A549 (cell line): Measurements from ENCODE around the gene XPNPEP3. TPM values are rescaled to one million over a fixed set of nuclear protein-coding genes. Genes with fewer than 3 reads are reported as not detected.

Experiments
- ATAC-seq, 2 experiments: fragments of 200-7000 bp in 1 of 2; fragments of >200 bp in 1 of 2; cut with Nextera tagmentation in 1 of 2; cut with Tn5 transposase in 1 of 2; 3 replicates each; pipeline versions ENCODE4 v1.8.0 to v1.9.1; 2018 to 2020; ENCODE audit warnings: mild to moderate bottlenecking in 1 of 2, moderate library complexity in 1 of 2
- CTCF ChIA-PET: fragments of 300-600 bp; sonication (Branson Sonifier 250); formaldehyde crosslinking; extraction: SDS; loops from one replicate; lab custom pipeline; 2021; ENCODE audit warnings: antibody characterized with exemption, inconsistent platforms; lab: Yijun Ruan, JAX
- POLR2A ChIA-PET: fragments of 350-600 bp; formaldehyde crosslinking; extraction: SDS; loops from one replicate; lab custom pipeline; 2021; ENCODE audit warnings: antibody characterized with exemption, inconsistent platforms; lab: Yijun Ruan, JAX
- DNase-seq, 2 experiments: peaks; one replicate each; pipeline versions ENCODE4 v3.0.0 to v3.0.0-alpha.2; 2011 to 2016; ENCODE audit warnings: low read depth in 1 of 2, low spot score in 1 of 2
- FAIRE-seq: peaks from 2 replicates; lab custom pipeline; 2011; peaks lifted over from hg19 to GRCh38; lab: Jason Lieb, UNC
- H3K27ac ChIP-seq, 2 experiments: fragments of >200 bp; sonication (Bioruptor Twin); formaldehyde crosslinking; 3 replicates each; pipeline ENCODE4 v1.5.1; 2016 to 2017
- H3K4me1 ChIP-seq: fragments of >200 bp; sonication (Bioruptor Twin); formaldehyde crosslinking; 3 replicates; pipeline ENCODE4 v1.6.1; 2016
- H3K4me2 ChIP-seq: fragments of >200 bp; sonication (Bioruptor Twin); formaldehyde crosslinking; 3 replicates; pipeline ENCODE4 v1.6.1; 2016
- H3K4me3 ChIP-seq: fragments of >200 bp; sonication (Bioruptor Twin); formaldehyde crosslinking; 3 replicates; pipeline ENCODE4 v1.5.1; 2016
- H3K9me3 ChIP-seq: fragments of >200 bp; sonication (Bioruptor Twin); formaldehyde crosslinking; 3 replicates; pipeline ENCODE4 v1.6.1; 2016
- ATOH8 ChIP-seq: fragments of 250-450 bp; sonication (Bioruptor Pico); IDR thresholded peaks from 2 replicates; pipeline ENCODE4 v1.5.0; 2020; ENCODE audit warnings: low read depth, mild to moderate bottlenecking, moderate library complexity
- BHLHE40 ChIP-seq: IDR thresholded peaks from 2 replicates; pipeline ENCODE4 v1.6.1; 2012; ENCODE audit warnings: low read depth, low read length, inconsistent platforms
- CBX8 ChIP-seq: fragments of 200-600 bp; sonication (generic); IDR thresholded peaks from 2 replicates; pipeline ENCODE4 v1.6.1; 2016
- CEBPB ChIP-seq, 2 experiments: fragments of >200 bp in 1 of 2; sonication (Bioruptor Twin) in 1 of 2; formaldehyde crosslinking in 1 of 2; IDR thresholded peaks; 2 replicates each; pipeline ENCODE4 v1.6.1; 2012 to 2016
- CHD2 ChIP-seq: fragments of 150-350 bp; IDR thresholded peaks from 2 replicates; pipeline ENCODE4 v1.6.1; 2014; ENCODE audit warnings: low read length; ENCODE audit not compliant: partially characterized antibody
- CHD4 ChIP-seq: fragments of 200-600 bp; sonication (generic); IDR thresholded peaks from 2 replicates; pipeline ENCODE4 v1.6.1; 2016; ENCODE audit warnings: antibody characterized with exemption, mild to moderate bottlenecking, borderline replicate concordance
- EHMT2 ChIP-seq: fragments of 200-600 bp; sonication (generic); IDR thresholded peaks from 2 replicates; pipeline ENCODE4 v1.6.1; 2016; ENCODE audit warnings: antibody characterized with exemption, low read depth, mild to moderate bottlenecking, moderate library complexity
- EP300 ChIP-seq, 2 experiments: fragments of >200 bp; sonication (Bioruptor Twin); formaldehyde crosslinking; IDR thresholded peaks; 2 replicates in 1 of 2; 3 replicates in 1 of 2; pipeline ENCODE4 v1.6.1; 2016 to 2017
- ESRRA ChIP-seq: fragments of 150-350 bp; IDR thresholded peaks from 2 replicates; pipeline ENCODE4 v1.6.1; 2014; ENCODE audit warnings: mild to moderate bottlenecking, low read length, borderline replicate concordance
- HDAC2 ChIP-seq: fragments of 200-600 bp; sonication (generic); IDR thresholded peaks from 2 replicates; pipeline ENCODE4 v1.6.1; 2016
- HEYL ChIP-seq: fragments of 250-450 bp; sonication (Bioruptor Pico); IDR thresholded peaks from 2 replicates; pipeline ENCODE4 v1.8.0; 2021; ENCODE audit warnings: mild to moderate bottlenecking, moderate library complexity
- HOXB5 ChIP-seq: fragments of 250-450 bp; sonication (Bioruptor Pico); IDR thresholded peaks from 2 replicates; pipeline ENCODE4 v1.5.0; 2020; ENCODE audit warnings: mild to moderate bottlenecking, moderate library complexity
- KDM1A ChIP-seq: fragments of 200-600 bp; sonication (generic); IDR thresholded peaks from 2 replicates; pipeline ENCODE4 v1.6.1; 2016; ENCODE audit warnings: low read depth, mild to moderate bottlenecking
- MAZ ChIP-seq: fragments of 150-350 bp; IDR thresholded peaks from 2 replicates; pipeline ENCODE4 v1.6.1; 2014; ENCODE audit warnings: antibody characterized with exemption, low read depth, low read length, borderline replicate concordance
- MYC ChIP-seq: IDR thresholded peaks from 2 replicates; pipeline ENCODE4 v1.6.1; 2012; ENCODE audit warnings: mild to moderate bottlenecking, inconsistent platforms, low read length, improper control_type of control experiment, borderline replicate concordance
- NFE2L2 ChIP-seq: fragments of 150-350 bp; conservative IDR thresholded peaks from 2 replicates; pipeline ENCODE4 v1.6.1; 2014; ENCODE audit warnings: low read length
- POLR2A ChIP-seq: IDR thresholded peaks from 2 replicates; pipeline ENCODE4 v1.6.1; 2012; ENCODE audit warnings: mild to moderate bottlenecking, low read length
- RAD21 ChIP-seq, 2 experiments: fragments of >200 bp in 1 of 2; sonication (Bioruptor Twin) in 1 of 2; formaldehyde crosslinking in 1 of 2; IDR thresholded peaks in 1 of 2; conservative IDR thresholded peaks in 1 of 2; 2 replicates in 1 of 2; 3 replicates in 1 of 2; pipeline ENCODE4 v1.6.1; 2012 to 2018; ENCODE audit warnings: inconsistent platforms in 1 of 2
- RARB ChIP-seq: fragments of 250-450 bp; sonication (Bioruptor Pico); IDR thresholded peaks from 2 replicates; pipeline ENCODE4 v1.8.0; 2021; ENCODE audit warnings: mild to moderate bottlenecking, moderate library complexity
- RCOR1 ChIP-seq: fragments of 150-350 bp; IDR thresholded peaks from 2 replicates; pipeline ENCODE4 v1.6.1; 2014; ENCODE audit warnings: antibody characterized with exemption, low read length, low read depth
- RFX5 ChIP-seq: fragments of 450-650 bp; IDR thresholded peaks from 2 replicates; pipeline ENCODE4 v1.7.1; 2014; ENCODE audit warnings: antibody characterized with exemption, mild to moderate bottlenecking, moderate library complexity
- RNF2 ChIP-seq: fragments of 200-600 bp; sonication (generic); IDR thresholded peaks from 2 replicates; pipeline ENCODE4 v1.6.1; 2016; ENCODE audit warnings: low read depth, mild to moderate bottlenecking, antibody characterized with exemption, moderate library complexity, borderline replicate concordance
- SMC3 ChIP-seq: fragments of >200 bp; sonication (Bioruptor Twin); formaldehyde crosslinking; IDR thresholded peaks from 3 replicates; pipeline ENCODE4 v1.6.1; 2018; ENCODE audit warnings: inconsistent platforms
- SREBF2 ChIP-seq: fragments of 450-650 bp; IDR thresholded peaks from 2 replicates; pipeline ENCODE4 v1.6.1; 2014; ENCODE audit warnings: mild to moderate bottlenecking, moderate library complexity
- TFCP2L1 ChIP-seq: fragments of 250-450 bp; sonication (Bioruptor Pico); IDR thresholded peaks from 2 replicates; pipeline ENCODE4 v1.5.0; 2021; ENCODE audit warnings: mild to moderate bottlenecking
- TP53 ChIP-seq: fragments of 250-450 bp; sonication (Bioruptor Pico); IDR thresholded peaks from 2 replicates; pipeline ENCODE4 v1.5.0; 2021; ENCODE audit warnings: mild to moderate bottlenecking, moderate library complexity
- ZFP36 ChIP-seq: fragments of 450-650 bp; IDR thresholded peaks from 2 replicates; pipeline ENCODE4 v1.6.1; 2014; ENCODE audit warnings: borderline replicate concordance; ENCODE audit not compliant: partially characterized antibody
- ZSCAN20 ChIP-seq: fragments of 250-450 bp; sonication (Bioruptor Pico); IDR thresholded peaks from 2 replicates; pipeline ENCODE4 v1.8.0; 2022; ENCODE audit warnings: mild to moderate bottlenecking, moderate library complexity
- WGBS: methylation state at CpG from one replicate; pipeline ENCODE4 v1.1.6; 2017; ENCODE audit errors: missing lambda C conversion rate; 5-methylcytosine and 5-hydroxymethylcytosine counted together
- polyA plus RNA-seq, 4 experiments: library from polyadenylated mRNA; depleted of rRNA in 3 of 4; stranded (reverse); fragments of >200 nt; fragmentation: RNase III in 1 of 4; extraction: RNeasy Plus Mini Kit Qiagen cat#74134 plus additional on column Dnase treatment in 1 of 4; gene quantifications; 2 replicates in 3 of 4; 3 replicates in 1 of 4; pipeline ENCODE4 v1.2.3, GENCODE V29; 2011 to 2017
- TF ChIP-seq, protein P1 (sequence below): fragments of >200 bp; sonication (Bioruptor Twin); formaldehyde crosslinking; IDR thresholded peaks from 2 replicates; pipeline ENCODE4 v1.6.1; 2016

Gene XPNPEP3
- polyA plus RNA-seq, 2 of the 4 experiments (the other 2 are of a cell fraction) = 12.7 to 23.3 TPM

GRCh38 chr22:40874016-40874415 is 17.1 kb downstream of the XPNPEP3 start:
- FAIRE-seq (no peak), ATAC-seq (no peak), DNase-seq (no peak)
- H3K4me1 ChIP-seq = no peaks in the 10 kb centered on the region
- TF ChIP-seq KDM1A = no peak
- no peak for TF ChIP-seq ESRRA
- TF ChIP-seq SMC3 = no peak
- no peak for TF ChIP-seq HDAC2
- no peak for TF ChIP-seq EP300 (IDR thresholded peaks at IDR 0.05)
- no peak for TF ChIP-seq CBX8
- no peak for TF ChIP-seq CHD4
- no peak for TF ChIP-seq CEBPB (IDR thresholded peaks at IDR 0.05)
- no peak for TF ChIP-seq MYC
- TF ChIP-seq SREBF2 = no peak
- no peak for TF ChIP-seq CHD2
- no peak for TF ChIP-seq HEYL (CRISPR knock-in tag)
- no peak for TF ChIP-seq RAD21 (conservative IDR thresholded peaks at IDR 0.05 in 1 of 2, IDR thresholded peaks at IDR 0.05 in 1 of 2)
- TF ChIP-seq RCOR1 = no peak
- TF ChIP-seq HOXB5 = no peak
- 93% methylated on average over 3 of the region's 3 CpGs for WGBS
- no peak overlapping the region for H3K4me2 ChIP-seq
- no peak overlapping the region for H3K27ac ChIP-seq
- ChIA-PET CTCF (interaction anchor here (1.1 kb wide), 1 partner anchor 25 kb away, joined by 3 read pairs; no protein-coding TSS in a partner anchor), POLR2A (interaction anchor here (1.1 kb wide), 1 partner anchor 17 kb away, joined by 3 read pairs; the partner anchor contains the start of gene XPNPEP3)
- no peak overlapping the region for H3K4me3 ChIP-seq
- no peaks in the 10 kb centered on the region for H3K9me3 ChIP-seq

DNA sequence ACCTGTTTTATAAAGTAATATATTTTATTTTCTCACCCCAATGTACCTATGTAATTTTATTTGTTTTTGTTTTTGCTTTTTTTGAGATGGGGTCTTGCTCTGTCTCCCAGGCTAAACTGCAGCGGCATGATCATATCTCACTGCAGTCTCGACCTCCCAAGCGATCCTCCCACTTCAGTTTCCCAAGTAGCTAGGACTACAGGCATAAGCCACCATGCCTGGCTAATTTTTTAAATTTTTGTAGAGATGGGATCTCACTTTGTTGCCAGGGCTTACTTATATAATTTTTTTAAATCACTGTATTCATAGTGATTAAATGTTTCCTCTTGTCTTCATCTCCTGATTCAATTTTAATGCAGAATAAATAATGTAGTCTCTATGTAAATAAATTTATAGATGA is 18.2 kb downstream of the XPNPEP3 start:
- ChIA-PET POLR2A (interaction anchor here (0.6 kb wide), 1 partner anchor 18 kb away, joined by 4 read pairs; the partner anchor contains the start of gene XPNPEP3), CTCF (no interaction called here)
- no peak for TF ChIP-seq ESRRA
- no peak for TF ChIP-seq RARB (CRISPR knock-in tag)
- TF ChIP-seq NFE2L2 = no peak
- no peak for TF ChIP-seq RCOR1
- TF ChIP-seq BHLHE40 = no peak
- no peak for TF ChIP-seq SREBF2
- H3K4me3 ChIP-seq = no peak overlapping the region
- no peak for FAIRE-seq
- no peak overlapping the region for H3K27ac ChIP-seq
- 96% methylated on average over 3 of the region's 3 CpGs for WGBS
- DNase-seq = no peak
- ATAC-seq = no peak
- no peak overlapping the region for H3K4me2 ChIP-seq
- H3K9me3 ChIP-seq = no peaks in the 10 kb centered on the region
- H3K4me1 ChIP-seq = no peaks in the 10 kb centered on the region

- 77% methylated on average over 1 of the region's 1 CpG for WGBS
- Histone ChIP-seq H3K4me3 (no peak overlapping the region), H3K4me2 (no peak overlapping the region), H3K27ac (no peak overlapping the region), H3K4me1 (no peaks in the 10 kb centered on the region), H3K9me3 (no peaks in the 10 kb centered on the region)
- no peak for ATAC-seq
- ChIA-PET POLR2A (interaction anchor here (0.7 kb wide), 1 partner anchor 20 kb away, joined by 3 read pairs; the partner anchor contains the start of genes ST13 and XPNPEP3), CTCF (interaction anchor here (0.6 kb wide), 1 partner anchor 39 kb away, joined by 3 read pairs; no protein-coding TSS in a partner anchor)
- TF ChIP-seq HEYL (CRISPR knock-in tag) (no peak), CEBPB (IDR thresholded peaks at IDR 0.05) (no peak), ZFP36 (no peak), TP53 (CRISPR knock-in tag) (no peak), NFE2L2 (no peak), RCOR1 (no peak), EP300 (IDR thresholded peaks at IDR 0.05) (no peak), ATOH8 (CRISPR knock-in tag) (no peak), SMC3 (no peak), RARB (CRISPR knock-in tag) (no peak), MAZ (no peak), ZSCAN20 (CRISPR knock-in tag) (no peak), EHMT2 (no peak), HDAC2 (no peak), RNF2 (no peak), POLR2A (no peak), RFX5 (no peak), TFCP2L1 (CRISPR knock-in tag) (no peak)
- TF ChIP-seq, protein P1, sequence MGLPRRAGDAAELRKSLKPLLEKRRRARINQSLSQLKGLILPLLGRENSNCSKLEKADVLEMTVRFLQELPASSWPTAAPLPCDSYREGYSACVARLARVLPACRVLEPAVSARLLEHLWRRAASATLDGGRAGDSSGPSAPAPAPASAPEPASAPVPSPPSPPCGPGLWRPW = no peak
- no peak for FAIRE-seq
- no peak for DNase-seq
Measured at GRCh38 chr22:40876907-40877306, 20.0 kb downstream of the XPNPEP3 start.
